ENCODE results near the gene SREK1IP1. TPM values are rescaled to one million over a fixed set of nuclear protein-coding genes. Genes with fewer than 3 reads are reported as not detected.

Gene SREK1IP1
- total RNA-seq, 1 donor from 2014 or later, result 11.7 TPM

- no peak for DNase-seq
- no peaks in the 10 kb centered on the region for H3K27me3 ChIP-seq (ENCODE audit: low read depth)
- peaks cover 6% of the 10 kb centered on the region for H3K4me1 ChIP-seq
- intact Hi-C loops (cut with micrococcal nuclease), result no loop called here
- no peaks in the 10 kb centered on the region for H3K9me3 ChIP-seq (replicated peaks)
- H3K27ac ChIP-seq (replicated peaks), result no peak overlapping the region
- TF ChIP-seq, protein P1, sequence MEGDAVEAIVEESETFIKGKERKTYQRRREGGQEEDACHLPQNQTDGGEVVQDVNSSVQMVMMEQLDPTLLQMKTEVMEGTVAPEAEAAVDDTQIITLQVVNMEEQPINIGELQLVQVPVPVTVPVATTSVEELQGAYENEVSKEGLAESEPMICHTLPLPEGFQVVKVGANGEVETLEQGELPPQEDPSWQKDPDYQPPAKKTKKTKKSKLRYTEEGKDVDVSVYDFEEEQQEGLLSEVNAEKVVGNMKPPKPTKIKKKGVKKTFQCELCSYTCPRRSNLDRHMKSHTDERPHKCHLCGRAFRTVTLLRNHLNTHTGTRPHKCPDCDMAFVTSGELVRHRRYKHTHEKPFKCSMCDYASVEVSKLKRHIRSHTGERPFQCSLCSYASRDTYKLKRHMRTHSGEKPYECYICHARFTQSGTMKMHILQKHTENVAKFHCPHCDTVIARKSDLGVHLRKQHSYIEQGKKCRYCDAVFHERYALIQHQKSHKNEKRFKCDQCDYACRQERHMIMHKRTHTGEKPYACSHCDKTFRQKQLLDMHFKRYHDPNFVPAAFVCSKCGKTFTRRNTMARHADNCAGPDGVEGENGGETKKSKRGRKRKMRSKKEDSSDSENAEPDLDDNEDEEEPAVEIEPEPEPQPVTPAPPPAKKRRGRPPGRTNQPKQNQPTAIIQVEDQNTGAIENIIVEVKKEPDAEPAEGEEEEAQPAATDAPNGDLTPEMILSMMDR (IDR thresholded peaks at IDR 0.05; ENCODE audit: borderline replicate concordance), result no peak
- H3K4me3 ChIP-seq, result no peak overlapping the region
- H3K36me3 ChIP-seq, result peaks cover 56% of the 10 kb centered on the region
Measured at GRCh38 chr5:64806537-64806936, 38.0 kb upstream of the SREK1IP1 start.

DNA sequence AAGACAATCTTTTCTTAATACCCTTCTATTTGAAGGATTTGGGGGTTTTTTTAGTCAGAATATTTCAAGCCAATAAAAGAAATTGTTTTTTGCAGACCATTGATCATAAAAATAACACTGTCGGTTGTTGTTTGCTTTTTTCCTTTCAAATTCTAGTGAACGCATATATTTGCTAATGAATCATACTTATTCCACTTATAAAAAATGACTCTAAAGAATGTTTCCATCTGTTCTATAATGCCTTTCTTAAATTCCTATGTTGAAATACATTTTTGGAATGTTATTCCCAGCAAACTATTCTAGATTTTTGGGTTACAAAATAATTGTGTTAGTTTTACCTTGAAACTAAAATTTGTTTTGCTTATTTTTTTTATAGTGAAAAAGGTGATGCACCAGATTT lies 32.4 kb upstream of the SREK1IP1 start:
- peaks cover 50% of the 10 kb centered on the region for H3K36me3 ChIP-seq

GRCh38 chr5:64796301-64796700 lies 27.8 kb upstream of the SREK1IP1 start:
- no peak overlapping the region for H3K27ac ChIP-seq (replicated peaks)
- H3K4me1 ChIP-seq, result peaks cover 7% of the 10 kb centered on the region
- TF ChIP-seq, protein P1 (IDR thresholded peaks at IDR 0.05; ENCODE audit: borderline replicate concordance), result no peak
- H3K36me3 ChIP-seq, result peaks cover 16% of the 10 kb centered on the region
- no peak for DNase-seq
- intact Hi-C loops (cut with micrococcal nuclease), result no loop called here
- H3K27me3 ChIP-seq (ENCODE audit: low read depth), result no peaks in the 10 kb centered on the region
- H3K4me3 ChIP-seq, result no peak overlapping the region
- H3K9me3 ChIP-seq (replicated peaks), result no peaks in the 10 kb centered on the region

More for the DNA sequence above, 32.4 kb upstream of the SREK1IP1 start:
- Histone ChIP-seq H3K4me3 (no peak overlapping the region), H3K27me3 (ENCODE audit: low read depth) (no peaks in the 10 kb centered on the region), H3K9me3 (replicated peaks) (no peaks in the 10 kb centered on the region), H3K4me1 (no peaks in the 10 kb centered on the region), H3K27ac (replicated peaks) (no peak overlapping the region)
- intact Hi-C loops (cut with micrococcal nuclease), result no loop called here
- no peak for DNase-seq
- TF ChIP-seq, protein P1 (IDR thresholded peaks at IDR 0.05; ENCODE audit: borderline replicate concordance), result no peak

GRCh38 chr5:64794053-64794770 lies 25.7 kb upstream of the SREK1IP1 start:
- intact Hi-C loops (cut with micrococcal nuclease), result no loop called here
- Histone ChIP-seq H3K4me3 (no peak overlapping the region), H3K9me3 (replicated peaks) (no peaks in the 10 kb centered on the region), H3K27ac (replicated peaks) (peak overlapping the region; percentile 6), H3K4me1 (peaks cover 7% of the 10 kb centered on the region), H3K27me3 (ENCODE audit: low read depth) (no peaks in the 10 kb centered on the region), H3K36me3 (peaks cover 4% of the 10 kb centered on the region)
- no peak for DNase-seq
- TF ChIP-seq, protein P1 (IDR thresholded peaks at IDR 0.05; ENCODE audit: borderline replicate concordance), result no peak

DNA sequence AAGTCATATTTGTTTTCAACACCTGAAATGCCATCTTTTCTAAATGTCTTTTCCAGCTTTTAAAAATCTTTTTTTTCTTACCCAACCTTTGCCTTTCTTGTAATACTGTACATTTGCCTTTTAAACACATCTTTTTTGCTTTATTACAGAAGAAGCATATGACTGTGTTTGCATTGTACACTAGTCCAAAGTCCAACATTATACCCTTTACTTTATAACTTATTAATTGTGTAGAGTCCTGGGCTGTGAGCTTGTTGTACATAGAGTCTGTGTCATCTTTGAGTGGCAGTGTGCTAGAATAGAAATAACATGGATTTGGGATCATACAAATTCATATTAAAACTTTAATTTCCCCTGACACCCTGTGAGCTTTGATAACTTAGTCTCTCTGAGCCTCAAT lies 24.0 kb upstream of the SREK1IP1 start:
- Histone ChIP-seq H3K27ac (replicated peaks) (no peak overlapping the region), H3K4me1 (peaks cover 7% of the 10 kb centered on the region), H3K9me3 (replicated peaks) (no peaks in the 10 kb centered on the region), H3K36me3 (no peaks in the 10 kb centered on the region), H3K27me3 (ENCODE audit: low read depth) (no peaks in the 10 kb centered on the region), H3K4me3 (no peak overlapping the region)
- no peak for DNase-seq
- intact Hi-C loops (cut with micrococcal nuclease), result no loop called here
- TF ChIP-seq, protein P1 (IDR thresholded peaks at IDR 0.05; ENCODE audit: borderline replicate concordance), result no peak
